T-helper 2 cell (primary cell): ENCODE data around the gene TRAPPC2L.
A peak's percentile ranks its signal among the peaks of the same experiment; 100 is the strongest.
"Not testable (repeated sequence)": the region's sequence is repeated elsewhere in the genome, so short reads cannot be mapped to it uniquely, and the experiment has no call there.

Experiments used
- DNase-seq, 5 experiments: peaks; one replicate each; pipeline versions ENCODE4 v3.0.0 to v3.0.0-alpha.2; 2012 to 2022

Gene TRAPPC2L

GRCh38 chr16:88878967-88879787, 22.2 kb downstream of the TRAPPC2L start:
- DNase-seq, result no peak

DNA sequence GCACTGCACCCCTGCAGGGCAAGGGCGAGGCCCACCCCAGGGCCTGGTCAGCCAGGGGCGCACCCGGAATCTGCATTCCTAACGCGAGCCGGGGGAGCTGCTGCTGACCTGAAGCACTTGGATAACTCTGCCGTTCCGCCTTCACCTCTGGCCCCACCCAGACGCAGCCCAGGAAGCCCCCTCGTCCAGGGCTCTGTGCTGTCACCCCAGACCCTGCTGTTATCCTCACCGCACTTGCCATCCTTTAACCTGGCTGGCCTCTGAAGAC, 22.8 kb downstream of the TRAPPC2L start:
- DNase-seq, result no peak

DNA sequence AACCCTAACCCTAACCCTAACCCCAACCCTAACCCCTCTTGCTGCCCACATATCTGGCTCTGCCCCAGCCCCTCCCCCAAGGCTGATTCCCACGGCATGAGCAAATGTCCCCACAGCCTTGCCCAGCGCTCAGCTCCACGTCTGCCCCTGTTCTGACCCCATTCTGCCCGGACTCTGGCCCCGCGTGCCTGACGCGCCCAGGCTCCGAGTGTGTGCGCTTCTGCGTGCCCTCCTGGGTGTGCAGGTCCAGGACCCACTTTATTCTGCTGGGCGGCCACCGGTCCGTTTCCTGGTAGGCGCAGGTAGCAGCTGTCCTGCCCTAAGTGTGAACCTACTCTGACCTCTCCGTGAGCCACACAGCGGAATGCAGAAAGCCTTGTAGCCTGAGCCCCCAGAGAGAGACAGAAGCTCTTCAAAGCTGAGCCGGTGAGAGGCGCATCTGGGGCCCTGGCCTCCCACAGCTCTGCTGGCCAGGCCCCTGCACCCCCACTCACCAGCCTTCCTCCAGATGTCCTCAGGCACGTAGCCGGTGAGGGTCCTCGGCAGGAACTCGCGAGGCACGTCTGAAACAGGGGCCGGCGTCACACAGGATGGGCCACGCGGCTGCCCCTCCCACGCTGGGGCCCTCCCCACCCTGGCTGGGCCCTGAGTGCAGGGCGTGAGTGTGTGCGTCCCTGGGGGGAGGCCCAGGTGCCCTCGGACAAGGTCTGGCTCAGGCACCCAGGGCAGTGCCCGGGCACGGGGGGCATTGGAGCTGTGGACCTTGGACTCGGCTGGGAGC, 23.5 kb downstream of the TRAPPC2L start:
- no peak for DNase-seq

DNA sequence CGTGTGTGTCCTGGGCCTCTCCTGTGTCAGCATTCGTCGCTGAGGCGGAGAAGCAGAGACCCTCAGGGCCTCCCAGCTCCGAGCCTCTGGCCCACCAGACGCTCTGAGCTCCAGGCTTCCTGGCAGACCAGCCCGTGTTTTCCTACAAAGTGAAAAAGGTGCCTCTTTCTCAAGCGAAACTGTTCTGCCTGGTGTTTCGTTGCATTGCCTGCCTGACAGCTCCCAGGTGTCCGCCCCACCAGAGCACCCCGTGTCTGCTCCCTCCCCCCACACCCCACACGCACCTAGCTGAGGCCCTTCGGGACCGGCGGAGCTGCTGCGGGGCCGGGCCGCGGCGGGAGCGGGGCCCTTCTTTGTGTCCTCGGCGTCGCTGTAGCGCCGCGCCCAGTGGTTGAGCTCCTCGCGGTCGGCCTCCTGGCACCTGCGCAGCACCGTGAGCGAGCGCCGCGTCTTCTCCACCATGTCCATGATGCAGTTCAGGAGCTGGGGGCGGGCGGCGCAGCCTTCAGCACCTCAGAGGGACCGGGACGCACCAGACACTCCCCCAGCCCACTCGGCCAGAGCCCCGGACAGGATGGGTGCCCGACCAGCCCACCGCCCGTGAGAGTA, 24.2 kb downstream of the TRAPPC2L start:
- DNase-seq, result no peak

- DNase-seq, result no peak
Observed at GRCh38 chr16:88881675-88882357, 24.9 kb downstream of the TRAPPC2L start.

- peak in 1 of 5 experiments; percentile 50 for DNase-seq
Observed at GRCh38 chr16:88882358-88883030, 25.6 kb downstream of the TRAPPC2L start.

GRCh38 chr16:88883117-88883895, 26.4 kb downstream of the TRAPPC2L start:
- DNase-seq, result no peak

GRCh38 chr16:88883946-88884345, 27.0 kb downstream of the TRAPPC2L start:
- DNase-seq, result no peak

- no peak for DNase-seq
Observed at GRCh38 chr16:88884569-88885271, 27.8 kb downstream of the TRAPPC2L start.

DNA sequence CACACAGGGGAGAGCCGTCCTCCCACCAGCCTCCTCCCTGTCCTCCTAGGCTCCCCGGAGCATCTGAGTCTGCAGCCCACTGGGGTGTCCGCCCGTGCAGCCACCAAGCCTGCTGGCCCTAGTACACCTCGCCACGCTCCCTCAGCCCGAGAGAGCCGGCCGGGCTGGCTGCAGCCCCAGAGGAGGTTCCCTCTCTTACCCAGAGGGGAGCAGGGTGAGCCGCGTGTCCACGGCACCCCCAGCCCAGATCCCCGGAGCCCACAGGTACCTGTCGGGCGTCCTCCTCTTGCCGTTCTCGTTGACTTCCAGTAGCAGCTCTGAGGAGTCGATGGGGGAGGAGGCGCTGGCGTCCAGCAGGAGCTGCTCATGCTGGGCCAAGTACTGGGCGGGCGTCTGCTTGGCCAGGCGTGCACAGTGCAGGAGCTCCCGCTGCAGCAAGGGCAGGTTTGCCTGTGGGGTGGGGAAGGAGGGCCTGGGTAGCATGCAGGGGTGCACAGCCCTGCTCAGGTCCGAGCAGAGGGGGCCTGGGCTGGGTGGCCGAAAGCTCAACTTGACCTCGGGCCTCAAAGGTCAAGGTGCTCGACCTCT, 28.9 kb downstream of the TRAPPC2L start:
- DNase-seq, result no peak

DNA sequence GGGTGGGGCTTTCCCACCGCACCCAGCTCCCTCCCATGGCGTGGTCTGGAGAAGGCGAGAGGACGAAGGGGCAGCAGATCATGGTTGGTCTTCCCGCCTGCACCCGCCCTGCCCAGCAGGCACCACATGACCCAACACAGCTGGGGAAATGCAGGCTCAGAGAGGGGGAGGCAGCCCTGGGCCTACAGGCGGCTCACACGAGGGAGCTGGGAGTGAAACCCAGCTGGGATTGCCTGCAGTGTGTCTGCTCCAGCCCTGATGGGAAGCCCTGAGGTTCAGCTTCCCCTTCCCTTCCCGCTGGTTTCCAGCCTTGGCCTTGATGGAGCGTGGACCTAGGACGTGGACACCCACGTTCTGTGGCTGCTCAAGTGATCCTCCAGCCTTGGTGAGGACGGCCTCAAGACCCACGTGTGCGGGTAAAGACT, 29.5 kb downstream of the TRAPPC2L start:
- DNase-seq, result no peak

- DNase-seq, result no peak
Observed at GRCh38 chr16:88886845-88887521, 30.1 kb downstream of the TRAPPC2L start.

DNA sequence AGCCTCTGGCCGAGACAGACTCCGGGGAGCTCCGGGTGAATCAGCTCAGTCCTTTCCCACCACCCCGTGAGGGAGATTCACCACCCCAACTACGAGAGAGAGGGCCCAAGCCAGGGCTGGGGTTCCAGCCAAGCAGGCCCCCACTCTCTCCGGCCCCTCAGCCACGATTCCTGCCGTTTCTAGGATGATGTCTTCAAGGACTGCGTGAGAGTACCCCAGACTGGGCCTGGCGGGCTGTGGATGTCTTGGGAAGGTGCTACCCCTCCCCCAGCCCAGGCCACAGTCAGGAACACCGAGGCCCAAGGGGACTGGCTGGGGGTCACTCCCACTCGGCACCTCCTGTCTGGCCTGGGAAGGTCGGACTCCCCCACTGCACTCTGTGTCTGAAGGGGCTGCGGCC, 31.1 kb downstream of the TRAPPC2L start:
- no peak for DNase-seq

DNA sequence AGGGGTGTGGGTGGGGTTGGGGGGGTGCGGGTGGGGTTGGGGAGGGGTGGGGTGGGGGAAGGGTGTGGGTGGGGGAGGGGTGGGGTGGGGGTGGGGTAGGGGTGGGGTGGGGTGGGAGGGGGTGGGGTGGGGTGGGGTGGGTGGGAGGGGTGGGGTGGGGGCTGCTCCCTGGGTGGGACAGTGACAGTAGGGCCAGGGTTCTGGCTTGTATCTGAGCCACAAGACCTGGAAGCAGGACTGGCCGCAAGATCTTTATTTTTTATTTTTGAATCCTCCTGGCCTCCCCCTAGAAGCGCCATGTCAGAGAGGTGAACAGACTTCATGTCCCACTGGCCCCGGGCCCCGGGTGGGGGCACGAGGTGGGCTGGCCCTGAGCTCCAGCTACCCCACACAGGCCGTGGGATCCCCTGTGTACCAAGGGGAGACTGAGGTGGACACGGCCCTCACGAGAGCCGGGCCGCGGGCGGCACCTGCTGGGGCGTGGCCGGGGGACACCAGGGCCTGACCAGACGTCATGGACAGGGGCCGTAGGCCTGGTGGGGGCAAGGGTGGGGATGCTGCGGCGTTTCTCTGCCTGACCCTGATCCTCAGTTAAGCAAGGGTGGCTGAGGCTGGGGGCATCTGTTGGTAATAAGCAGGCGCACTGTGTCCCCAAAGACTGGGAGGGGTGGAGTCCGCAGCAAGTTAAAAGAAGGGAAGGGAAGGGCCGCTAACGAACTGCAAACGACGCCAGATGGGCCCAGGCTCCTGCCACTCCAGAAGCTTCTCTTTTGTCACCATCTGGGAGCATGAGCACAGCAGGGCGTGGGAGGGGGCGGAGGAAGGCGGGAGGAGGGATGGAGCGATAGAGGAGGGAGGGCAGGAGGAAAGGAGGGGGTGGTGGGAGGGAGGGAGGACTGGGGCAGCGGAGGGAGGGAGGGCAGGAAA, 31.8 kb downstream of the TRAPPC2L start:
- DNase-seq, result no peak

- not testable (repeated sequence) for DNase-seq
Observed at GRCh38 chr16:88889702-88890352, 32.9 kb downstream of the TRAPPC2L start.

DNA sequence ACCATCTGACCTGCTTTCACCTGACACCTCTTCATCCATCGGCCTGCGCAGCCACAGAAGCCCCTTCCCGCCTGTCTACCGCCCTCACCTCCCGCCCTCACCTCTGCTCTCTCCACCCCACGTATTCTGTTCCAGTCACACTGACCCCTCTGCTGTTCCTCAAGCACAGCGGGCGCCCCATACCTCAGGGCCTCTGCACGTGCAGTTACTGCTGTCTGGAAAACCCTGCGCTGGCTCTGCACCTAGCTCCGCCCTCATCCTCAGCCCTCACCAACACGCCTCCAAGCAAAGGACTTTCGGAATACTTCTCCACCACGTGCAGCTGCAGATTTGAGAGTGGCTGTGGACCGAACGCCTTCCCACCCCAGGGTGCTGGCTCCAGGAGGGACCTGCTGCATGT, 34.2 kb downstream of the TRAPPC2L start:
- no peak for DNase-seq

- no peak for DNase-seq
Observed at GRCh38 chr16:88892065-88892464, 35.1 kb downstream of the TRAPPC2L start.
